Measurements from ENCODE around the gene PADI6. TPM values are rescaled to one million over a fixed set of nuclear protein-coding genes. Genes with fewer than 3 reads are reported as not detected.

The PADI6 gene
- polyA plus RNA-seq, 1 of the 3 experiments (the other 2 are of a cell fraction): not detected

- Histone ChIP-seq H3K27me3 (ENCODE audit: insufficient read depth) (no peaks in the 10 kb centered on the region), H3K4me3 (ENCODE audit: low read depth in 2 of 2, low read length in 1 of 2) (no peak overlapping the region), H3K4me1 (ENCODE audit: control insufficient read depth in 1 of 2, insufficient read depth in 2 of 2, low read depth in 1 of 2, low read length in 1 of 2) (peaks cover 11 to 17% of the 10 kb centered on the region in 2 experiments; a peak in 3 of 4 replicates), H3K9me3 (no peaks in the 10 kb centered on the region), H2AFZ (ENCODE audit: low read depth) (no peak overlapping the region), H3K27ac (ENCODE audit: low read depth in 2 of 2, low read length in 1 of 2) (no peak overlapping the region), H3K9ac (no peak overlapping the region), H3K4me2 (no peak overlapping the region), H4K20me1 (ENCODE audit: insufficient read depth) (peaks cover 75% of the 10 kb centered on the region), H3F3A (replicated peaks; ENCODE audit: insufficient read depth) (peaks cover 3% of the 10 kb centered on the region), H3K79me2 (ENCODE audit: insufficient read depth) (peaks cover 93% of the 10 kb centered on the region), H3K9me2 (no peaks in the 10 kb centered on the region), H3K36me3 (replicated peaks in 1 of 2; ENCODE audit: control insufficient read depth in 1 of 2, insufficient read depth in 2 of 2, low read length in 1 of 2) (peaks cover 22 to 41% of the 10 kb centered on the region in 2 experiments)
- no peak for DNase-seq
- CTCF ChIA-PET: no interaction called here
- 98% methylated on average over 3 of the region's 3 CpGs for WGBS (ENCODE audit: low lambda C conversion rate)
- TF ChIP-seq NFIC (IDR thresholded peaks at IDR 0.05; ENCODE audit: borderline replicate concordance) (no peak), EP300 (IDR thresholded peaks at IDR 0.05; ENCODE audit: borderline replicate concordance in 1 of 2, low read depth in 1 of 2, low read length in 1 of 2) (no peak), RFX5 (IDR thresholded peaks at IDR 0.05; ENCODE audit: low read length) (no peak), MAX (IDR thresholded peaks at IDR 0.05; ENCODE audit: low read depth) (no peak), YY1 (IDR thresholded peaks at IDR 0.05; ENCODE audit: low read depth) (no peak)
- POLR2A ChIA-PET: interaction anchor here (1.1 kb wide), 1 partner anchor 22 kb away, joined by 3 read pairs; no protein-coding TSS in a partner anchor
Measured at GRCh38 chr1:17434016-17434415, 62.0 kb downstream of the PADI6 start.

- CTCF ChIA-PET: interaction anchor here (1.7 kb wide), 1 partner anchor 55 kb away, joined by 5 read pairs; no protein-coding TSS in a partner anchor
- POLR2A ChIA-PET: no interaction called here
- peaks cover 69% of the 10 kb centered on the region for H4K20me1 ChIP-seq (ENCODE audit: insufficient read depth)
- no peak overlapping the region for H3K4me3 ChIP-seq (ENCODE audit: low read depth in 2 of 2, low read length in 1 of 2)
- no peak overlapping the region for H3K27ac ChIP-seq (ENCODE audit: low read depth in 2 of 2, low read length in 1 of 2)
- no peak for DNase-seq
- peaks cover 11 to 17% of the 10 kb centered on the region in 2 experiments; a peak in 3 of 4 replicates for H3K4me1 ChIP-seq (ENCODE audit: control insufficient read depth in 1 of 2, insufficient read depth in 2 of 2, low read depth in 1 of 2, low read length in 1 of 2)
- TF ChIP-seq SMC3 (IDR thresholded peaks at IDR 0.05; ENCODE audit: low read depth, low read length): no peak
- TF ChIP-seq REST (IDR thresholded peaks at IDR 0.05; ENCODE audit: low read depth, low read length): no peak
- TF ChIP-seq EZH2phosphoT487 (IDR thresholded peaks at IDR 0.05; ENCODE audit: borderline replicate concordance, low read depth): no peak
- no peaks in the 10 kb centered on the region for H3K9me2 ChIP-seq
- H3K9ac ChIP-seq: no peak overlapping the region
- H3K27me3 ChIP-seq (ENCODE audit: insufficient read depth): no peaks in the 10 kb centered on the region
- H3K79me2 ChIP-seq (ENCODE audit: insufficient read depth): peaks cover 92% of the 10 kb centered on the region
- WGBS (ENCODE audit: low lambda C conversion rate): 82% methylated on average over 9 of the region's 9 CpGs
- H3K4me2 ChIP-seq: no peak overlapping the region
- H3K36me3 ChIP-seq (replicated peaks in 1 of 2; ENCODE audit: control insufficient read depth in 1 of 2, insufficient read depth in 2 of 2, low read length in 1 of 2): peaks cover 19 to 35% of the 10 kb centered on the region in 2 experiments
- no peak overlapping the region for H2AFZ ChIP-seq (ENCODE audit: low read depth)
- H3K9me3 ChIP-seq: no peaks in the 10 kb centered on the region
- H3F3A ChIP-seq (replicated peaks; ENCODE audit: insufficient read depth): peaks cover 7% of the 10 kb centered on the region
Measured at GRCh38 chr1:17434601-17435000, 62.6 kb downstream of the PADI6 start.
